Measurements from ENCODE around the gene PHACTR1.
"Not testable (repeated sequence)": the region's sequence is repeated elsewhere in the genome, so short reads cannot be mapped to it uniquely, and the experiment has no call there.

PHACTR1 gene

DNA sequence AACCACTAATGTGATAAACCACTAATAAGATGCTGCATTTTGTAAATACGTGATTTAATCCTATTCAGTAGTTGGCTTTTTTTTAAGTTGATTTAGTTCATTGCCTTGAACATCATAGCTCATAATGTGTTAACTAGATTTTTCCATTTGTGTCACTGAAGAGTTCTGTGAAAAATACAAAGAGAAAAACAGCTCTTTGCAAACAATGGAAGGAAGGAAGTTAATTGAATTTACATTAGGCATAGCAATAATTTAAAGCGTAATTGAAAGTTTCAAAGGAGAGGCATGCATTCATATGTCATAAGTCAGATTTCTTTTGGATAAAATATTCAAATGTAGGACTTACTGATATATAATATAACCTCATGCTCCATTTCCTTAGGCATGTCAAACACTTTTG is 509.5 kb downstream of the PHACTR1 start:
- DNase-seq (ENCODE audit: low read depth in 3 of 3, low spot score in 1 of 3), result no peak

GRCh38 chr6:13228264-13229204 is 512.0 kb downstream of the PHACTR1 start:
- no peak for DNase-seq (ENCODE audit: low read depth in 3 of 3, low spot score in 1 of 3)

- no peak for DNase-seq (ENCODE audit: low read depth in 3 of 3, low spot score in 1 of 3)
Observed at GRCh38 chr6:13229205-13230085, 512.9 kb downstream of the PHACTR1 start.

- DNase-seq (ENCODE audit: low read depth in 3 of 3, low spot score in 1 of 3), result no peak
Observed at GRCh38 chr6:13233106-13233505, 516.5 kb downstream of the PHACTR1 start.

DNA sequence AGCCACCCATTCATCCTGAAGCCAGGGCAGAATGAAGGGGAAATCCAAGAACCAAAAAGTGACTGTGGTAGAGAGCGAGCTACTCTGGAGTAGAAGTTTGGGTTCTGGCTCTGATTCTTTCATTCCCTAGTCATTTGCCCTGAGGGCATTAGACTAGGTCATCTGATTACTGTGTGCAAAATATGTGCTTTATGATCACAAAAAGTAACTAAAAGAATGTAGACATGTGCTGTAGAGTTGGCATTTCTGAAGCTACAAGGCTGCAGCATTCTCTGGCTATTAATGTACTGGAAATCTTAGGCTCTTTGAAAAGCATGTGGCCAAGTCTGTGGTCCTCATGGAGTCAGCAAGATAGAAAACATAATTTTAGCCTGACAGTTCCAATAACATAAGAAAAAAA is 517.6 kb downstream of the PHACTR1 start:
- DNase-seq (ENCODE audit: low read depth in 3 of 3, low spot score in 1 of 3), result no peak

- DNase-seq (ENCODE audit: low read depth in 3 of 3, low spot score in 1 of 3), result no peak
Observed at GRCh38 chr6:13235339-13235738, 518.8 kb downstream of the PHACTR1 start.

- DNase-seq (ENCODE audit: low read depth in 3 of 3, low spot score in 1 of 3), result no peak
Observed at GRCh38 chr6:13237318-13237717, 520.8 kb downstream of the PHACTR1 start.

GRCh38 chr6:13238017-13238416 is 521.5 kb downstream of the PHACTR1 start:
- DNase-seq (ENCODE audit: low read depth in 3 of 3, low spot score in 1 of 3), result no peak

- no peak for DNase-seq (ENCODE audit: low read depth in 3 of 3, low spot score in 1 of 3)
Observed at GRCh38 chr6:13238640-13239216, 522.2 kb downstream of the PHACTR1 start.

DNA sequence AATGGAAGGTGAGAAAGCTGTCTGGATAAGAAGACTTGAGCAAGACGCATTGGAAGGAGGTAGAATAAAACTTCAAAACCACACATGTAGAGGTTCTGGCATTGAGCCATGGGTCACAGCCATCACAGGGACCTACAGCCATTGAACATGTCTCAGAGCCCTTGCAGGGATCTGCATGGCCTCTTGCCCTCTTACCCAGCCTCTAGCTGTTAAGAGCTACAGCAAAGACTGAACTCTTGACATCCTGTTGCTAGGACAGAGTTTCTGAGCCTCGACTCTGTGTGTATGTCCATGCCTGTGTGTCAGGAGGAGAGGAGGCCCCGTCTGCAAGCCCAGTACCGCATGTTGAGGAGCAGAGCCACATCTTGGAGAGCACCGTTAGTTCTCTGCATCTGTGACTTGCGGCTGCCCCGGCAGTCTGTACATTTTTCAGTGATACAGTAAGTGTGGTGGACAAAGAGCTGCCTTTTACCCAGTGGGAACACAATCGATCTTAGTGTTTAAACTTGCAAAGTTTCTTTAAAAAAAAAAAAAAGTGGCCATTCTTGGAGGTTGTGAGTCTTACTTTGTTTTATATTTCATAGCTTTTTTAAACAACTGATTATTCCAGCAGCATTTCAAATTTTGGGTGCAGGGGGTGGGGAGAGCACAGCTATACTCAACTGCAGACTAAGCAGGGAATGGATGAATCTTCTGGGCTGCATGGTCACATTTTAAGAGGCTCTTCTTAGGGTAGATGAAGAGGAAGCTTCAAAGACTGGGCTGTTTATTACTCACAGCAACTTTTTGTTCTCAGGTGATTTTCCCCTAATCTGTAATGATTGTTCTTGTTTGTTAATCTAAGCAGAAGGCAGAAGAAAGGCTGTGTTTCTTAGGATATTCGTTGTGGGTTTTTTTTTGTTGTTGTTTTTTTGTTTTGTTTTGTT is 523.2 kb downstream of the PHACTR1 start:
- no peak for DNase-seq (ENCODE audit: low read depth in 3 of 3, low spot score in 1 of 3)

GRCh38 chr6:13241364-13241763 is 524.8 kb downstream of the PHACTR1 start:
- no peak for DNase-seq (ENCODE audit: low read depth in 3 of 3, low spot score in 1 of 3)

DNA sequence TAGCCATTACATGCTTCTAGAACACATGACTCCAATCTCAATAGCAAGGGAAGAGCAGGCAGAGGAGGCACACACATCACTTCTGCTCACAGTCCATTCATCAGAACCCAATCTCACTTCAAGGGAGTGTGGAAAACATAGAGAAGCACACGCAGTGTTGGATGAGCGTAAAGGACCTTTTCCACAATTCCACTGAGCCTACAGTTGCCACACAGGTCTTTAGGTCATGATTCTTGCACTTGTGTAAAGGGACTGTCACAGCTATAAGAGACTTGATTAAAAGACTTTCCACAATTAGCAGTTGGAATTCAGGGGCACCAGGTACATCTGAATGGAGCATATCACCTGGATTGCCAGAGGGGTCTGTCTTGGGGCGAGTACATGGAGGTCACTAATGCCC is 525.6 kb downstream of the PHACTR1 start:
- no peak for DNase-seq (ENCODE audit: low read depth in 3 of 3, low spot score in 1 of 3)

DNA sequence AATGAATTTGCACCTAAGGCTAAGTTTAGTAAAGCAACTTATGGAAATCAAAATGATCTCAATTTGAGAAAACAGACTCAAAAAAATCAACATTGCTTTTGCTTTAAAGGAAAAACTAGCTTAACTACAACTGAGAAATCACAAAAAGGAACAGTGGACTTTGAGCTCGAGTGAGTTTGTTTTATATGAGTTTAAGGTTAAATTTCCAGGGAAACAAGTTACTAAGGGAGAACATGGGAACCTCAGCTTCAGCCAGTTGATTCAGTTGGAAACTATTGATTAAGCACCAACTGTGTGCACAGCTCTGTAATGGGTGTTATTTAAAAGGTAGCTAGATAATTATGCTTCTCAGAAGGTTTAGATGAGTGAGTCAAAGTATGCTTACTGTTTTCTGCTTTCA is 526.0 kb downstream of the PHACTR1 start:
- no peak for DNase-seq (ENCODE audit: low read depth in 3 of 3, low spot score in 1 of 3)

- DNase-seq (ENCODE audit: low read depth in 3 of 3, low spot score in 1 of 3), result no peak
Observed at GRCh38 chr6:13243033-13243432, 526.5 kb downstream of the PHACTR1 start.

DNA sequence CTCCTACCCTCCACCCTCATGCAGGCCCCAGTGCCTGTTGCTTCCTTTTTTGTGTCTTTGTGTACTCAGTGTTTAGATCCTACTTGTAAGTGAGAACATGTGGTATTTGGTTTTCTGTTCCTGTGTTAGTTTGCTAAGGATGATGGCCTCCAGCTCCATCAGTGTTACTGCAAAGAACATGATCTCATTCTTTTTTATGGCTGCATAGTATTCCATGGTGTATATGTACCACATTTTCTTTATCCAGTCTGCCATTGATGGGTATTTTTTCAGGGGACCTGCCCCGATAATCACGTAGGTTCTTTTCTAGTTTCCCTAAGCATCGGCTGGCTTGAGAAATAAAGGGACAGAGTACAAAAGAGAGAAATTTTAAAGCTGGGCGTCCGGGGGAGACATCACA is 527.2 kb downstream of the PHACTR1 start:
- not testable (repeated sequence) for DNase-seq (ENCODE audit: low read depth in 3 of 3, low spot score in 1 of 3)

GRCh38 chr6:13247627-13248026 is 531.1 kb downstream of the PHACTR1 start:
- DNase-seq (ENCODE audit: low read depth in 3 of 3, low spot score in 1 of 3), result no peak

- no peak for DNase-seq (ENCODE audit: low read depth in 3 of 3, low spot score in 1 of 3)
Observed at GRCh38 chr6:13248053-13248452, 531.5 kb downstream of the PHACTR1 start.

DNA sequence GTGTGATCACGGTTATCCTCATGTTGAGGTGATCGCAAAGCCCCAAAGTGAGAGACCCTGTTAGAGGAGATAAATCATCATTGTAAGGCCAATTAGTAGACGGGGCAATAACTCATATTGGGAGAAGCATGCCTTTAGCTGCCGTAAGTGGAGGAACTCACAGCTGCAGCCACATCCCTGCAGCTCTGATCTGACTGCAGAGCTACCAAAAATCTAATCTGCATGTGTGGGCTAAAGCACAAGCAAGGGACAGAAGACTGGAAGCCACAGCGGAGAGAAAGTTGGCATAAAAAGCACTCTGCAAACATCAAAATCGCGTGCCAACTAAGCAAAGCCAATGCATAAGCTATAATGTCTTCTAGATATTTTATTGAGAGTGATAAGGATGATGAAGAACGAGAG is 532.0 kb downstream of the PHACTR1 start:
- DNase-seq (ENCODE audit: low read depth in 3 of 3, low spot score in 1 of 3), result no peak

DNA sequence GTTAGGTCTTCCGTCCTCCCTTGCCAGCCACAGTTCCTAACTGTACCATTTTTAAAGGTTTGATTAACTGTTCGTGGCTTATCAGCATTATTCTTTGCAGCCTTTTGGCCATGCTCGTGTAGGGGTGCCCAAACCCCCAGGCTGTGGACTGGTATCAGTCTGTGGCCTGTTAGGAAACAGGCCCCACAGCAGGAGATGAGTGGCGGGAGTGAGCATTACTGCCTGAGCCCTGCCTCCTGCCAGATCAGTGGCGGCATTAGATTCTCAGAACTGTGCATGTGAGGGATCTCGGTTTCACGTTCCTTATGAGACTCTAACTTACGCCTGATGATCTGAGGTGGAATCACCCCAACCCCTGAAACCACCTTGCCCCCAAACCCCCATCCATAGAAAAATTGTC is 532.4 kb downstream of the PHACTR1 start:
- DNase-seq (ENCODE audit: low read depth in 3 of 3, low spot score in 1 of 3), result no peak

- DNase-seq (ENCODE audit: low read depth in 3 of 3, low spot score in 1 of 3), result no peak
Observed at GRCh38 chr6:13249817-13250216, 533.2 kb downstream of the PHACTR1 start.

GRCh38 chr6:13250703-13251102 is 534.1 kb downstream of the PHACTR1 start:
- no peak for DNase-seq (ENCODE audit: low read depth in 3 of 3, low spot score in 1 of 3)

All from stimulated activated CD4-positive, alpha-beta T cell treated with anti-CD3 and anti-CD28 coated beads, TNF-alpha, amount 100 ng/mL, for 1 hour (primary cell).